Hepatocyte (in vitro differentiated cells): ENCODE results near the gene GIPC2. TPM values are rescaled to one million over a fixed set of nuclear protein-coding genes. Genes with fewer than 3 reads are reported as not detected.

Source experiments
- DNase-seq: peaks from one replicate; pipeline ENCODE4 v3.0.0-alpha.2; 2016; ENCODE audit warnings: low spot score
- H2AFZ ChIP-seq: fragments of 200-600 bp; sonication (generic); 2 replicates; pipeline ENCODE4 v1.6.0; 2016; ENCODE audit warnings: antibody characterized with exemption, mild to moderate bottlenecking
- H3K27ac ChIP-seq: fragments of 200-600 bp; sonication (generic); 2 replicates; pipeline ENCODE4 v1.5.1; 2016; ENCODE audit warnings: mild to moderate bottlenecking
- H3K27me3 ChIP-seq: fragments of 200-600 bp; sonication (generic); 2 replicates; pipeline ENCODE4 v1.6.1; 2016
- H3K36me3 ChIP-seq: fragments of 200-600 bp; sonication (generic); replicated peaks from 2 replicates; pipeline ENCODE4 v1.5.1; 2016; ENCODE audit warnings: low read depth; ENCODE audit not compliant: insufficient read depth
- H3K4me1 ChIP-seq: fragments of 200-600 bp; sonication (generic); 2 replicates; pipeline ENCODE4 v1.5.1; 2016; ENCODE audit warnings: mild to moderate bottlenecking, moderate library complexity; ENCODE audit not compliant: insufficient read depth
- H3K4me2 ChIP-seq: fragments of 200-600 bp; sonication (generic); 2 replicates; pipeline ENCODE4 v1.6.0; 2016
- H3K4me3 ChIP-seq: fragments of 200-600 bp; sonication (generic); 2 replicates; pipeline ENCODE4 v1.5.1; 2016; ENCODE audit warnings: mild to moderate bottlenecking
- H3K79me2 ChIP-seq: fragments of 200-600 bp; sonication (generic); 2 replicates; pipeline ENCODE4 v1.6.0; 2017; ENCODE audit warnings: mild to moderate bottlenecking
- H3K9me2 ChIP-seq: fragments of 200-600 bp; sonication (generic); replicated peaks from 2 replicates; pipeline ENCODE4 v1.6.0; 2017; ENCODE audit warnings: mild to moderate bottlenecking; ENCODE audit not compliant: insufficient read depth
- H3K9me3 ChIP-seq: fragments of 200-600 bp; sonication (generic); 2 replicates; pipeline ENCODE4 v1.5.1; 2016; ENCODE audit warnings: low read depth, mild to moderate bottlenecking
- H4K20me1 ChIP-seq: fragments of 200-600 bp; sonication (generic); 2 replicates; pipeline ENCODE4 v1.6.0; 2016; ENCODE audit warnings: mild to moderate bottlenecking; ENCODE audit not compliant: insufficient read depth, poor library complexity, severe bottlenecking
- CTCF ChIP-seq: fragments of 200-600 bp; sonication (generic); IDR thresholded peaks from 2 replicates; pipeline ENCODE4 v1.5.1; 2016; ENCODE audit warnings: antibody characterized with exemption, mild to moderate bottlenecking; ENCODE audit not compliant: poor library complexity
- EZH2 ChIP-seq: fragments of 200-600 bp; sonication (generic); IDR thresholded peaks from 2 replicates; pipeline ENCODE4 v1.6.1; 2016; ENCODE audit warnings: antibody characterized with exemption, mild to moderate bottlenecking, borderline replicate concordance
- EZH2phosphoT487 ChIP-seq: fragments of 200-600 bp; sonication (generic); IDR thresholded peaks from one replicate; pipeline ENCODE4 v1.6.1; 2018; ENCODE audit warnings: antibody characterized with exemption, mild to moderate bottlenecking, low read depth, moderate library complexity; ENCODE audit not compliant: unreplicated experiment, severe bottlenecking
- WGBS: methylation state at CpG from one replicate; pipeline ENCODE4 v1.1.6; 2016; ENCODE audit warnings: low lambda C conversion rate; ENCODE audit errors: missing lambda C conversion rate; 5-methylcytosine and 5-hydroxymethylcytosine counted together
- polyA plus RNA-seq: library from polyadenylated mRNA; unstranded; fragments of >200 nt; fragmentation: Nextera tagmentation; extraction: Ambion mirVana; gene quantifications from 2 replicates; pipeline ENCODE4 v1.2.1, GENCODE V29; 2016
- total RNA-seq: library from RNA; depleted of rRNA; stranded (reverse); fragments of >200 nt; gene quantifications from 2 replicates; pipeline ENCODE4 v1.2.3, GENCODE V29; 2014

The GIPC2 gene
- total and polyA plus RNA-seq, 2 experiments from 2014 or later = 16.9 to 24.0 TPM

DNA sequence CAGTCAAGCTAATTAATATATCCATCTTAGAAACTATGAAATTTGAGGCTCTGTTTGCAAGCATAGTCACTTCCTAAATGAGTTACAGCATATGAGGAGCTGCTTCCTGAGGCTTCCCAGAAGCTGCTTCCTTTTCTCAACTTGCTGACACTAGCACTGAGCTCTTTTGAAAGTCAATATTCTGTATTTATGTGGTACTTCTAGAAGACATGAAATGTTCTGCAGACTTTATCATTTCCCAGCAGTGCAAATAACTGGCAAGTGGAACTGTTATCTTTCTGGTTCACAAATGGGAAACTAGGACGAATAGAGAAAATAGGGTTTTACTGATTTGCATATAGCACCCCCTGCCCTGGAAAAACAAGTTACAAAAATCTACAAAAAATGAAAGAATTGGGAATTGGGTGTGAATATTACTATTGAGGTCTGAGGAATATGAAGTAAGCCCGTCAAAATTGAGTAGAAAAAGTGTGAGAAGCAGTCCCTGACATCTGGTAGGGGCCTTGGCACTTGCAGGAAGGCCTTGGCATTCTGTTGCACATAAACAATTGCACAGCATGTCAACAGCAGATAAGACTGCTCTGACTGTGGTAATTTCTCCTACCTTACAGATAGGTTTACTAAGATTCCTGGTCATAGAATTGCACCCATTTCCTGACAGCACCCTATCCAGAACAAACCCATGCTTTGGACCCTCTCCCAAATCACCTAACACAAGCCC, 7.1 kb downstream of the GIPC2 start:
- WGBS = 85% methylated on average over 2 of the region's 2 CpGs
- Histone ChIP-seq H3K27ac (no peak overlapping the region), H2AFZ (no peak overlapping the region), H3K9me2 (no peaks in the 10 kb centered on the region), H3K36me3 (no peaks in the 10 kb centered on the region), H3K27me3 (no peaks in the 10 kb centered on the region), H4K20me1 (peaks cover 5% of the 10 kb centered on the region), H3K4me3 (no peak overlapping the region), H3K4me1 (peaks cover 4% of the 10 kb centered on the region), H3K9me3 (no peaks in the 10 kb centered on the region), H3K79me2 (peaks cover 41% of the 10 kb centered on the region), H3K4me2 (no peak overlapping the region)
- TF ChIP-seq EZH2phosphoT487 (no peak), EZH2 (no peak), CTCF (no peak)
- DNase-seq = no peak

DNA sequence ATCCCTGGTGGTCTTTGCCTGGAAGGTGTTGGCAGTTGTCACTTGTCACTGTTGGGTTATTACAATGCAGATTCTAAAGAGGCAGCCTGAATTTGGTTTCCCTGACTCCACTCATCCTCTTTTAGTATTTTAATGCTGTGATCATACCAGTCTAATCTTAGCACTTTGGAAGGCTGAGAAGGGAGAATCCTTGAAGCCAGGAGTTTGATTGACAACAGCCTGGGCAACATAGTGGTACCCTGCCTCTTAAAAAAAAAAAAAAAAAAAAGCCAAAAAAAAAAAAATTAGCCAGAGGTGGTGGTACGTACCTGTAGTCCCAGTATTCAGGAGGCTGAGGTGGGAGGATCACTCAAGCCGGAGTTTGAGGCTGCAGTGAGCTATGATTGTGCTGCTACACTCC, 7.7 kb downstream of the GIPC2 start:
- peaks cover 2% of the 10 kb centered on the region for H3K4me1 ChIP-seq
- H3K27me3 ChIP-seq = no peaks in the 10 kb centered on the region
- peaks cover 35% of the 10 kb centered on the region for H3K79me2 ChIP-seq
- WGBS = 89% methylated on average over 2 of the region's 2 CpGs
- no peak overlapping the region for H3K27ac ChIP-seq
- TF ChIP-seq EZH2phosphoT487 = no peak
- no peak for TF ChIP-seq EZH2
- no peak for TF ChIP-seq CTCF
- no peaks in the 10 kb centered on the region for H4K20me1 ChIP-seq
- no peak overlapping the region for H3K4me3 ChIP-seq
- H3K9me3 ChIP-seq = no peaks in the 10 kb centered on the region
- no peak overlapping the region for H3K4me2 ChIP-seq
- no peak for DNase-seq
- no peak overlapping the region for H2AFZ ChIP-seq
- H3K9me2 ChIP-seq = no peaks in the 10 kb centered on the region
- H3K36me3 ChIP-seq = no peaks in the 10 kb centered on the region

GRCh38 chr1:78054559-78054958, 8.8 kb downstream of the GIPC2 start:
- no peaks in the 10 kb centered on the region for H3K9me3 ChIP-seq
- H3K79me2 ChIP-seq = peaks cover 34% of the 10 kb centered on the region
- no peaks in the 10 kb centered on the region for H4K20me1 ChIP-seq
- TF ChIP-seq EZH2 (no peak), CTCF (no peak), EZH2phosphoT487 (no peak)
- no peaks in the 10 kb centered on the region for H3K9me2 ChIP-seq
- H3K27ac ChIP-seq = no peak overlapping the region
- H3K36me3 ChIP-seq = no peaks in the 10 kb centered on the region
- H3K4me2 ChIP-seq = no peak overlapping the region
- H3K4me1 ChIP-seq = no peaks in the 10 kb centered on the region
- H3K27me3 ChIP-seq = no peaks in the 10 kb centered on the region
- H2AFZ ChIP-seq = no peak overlapping the region
- no peak for DNase-seq
- no peak overlapping the region for H3K4me3 ChIP-seq
